Astrocyte of the spinal cord (primary cell): ENCODE measurements around the gene AP4E1.
A peak's percentile ranks its signal among the peaks of the same experiment; 100 is the strongest.
"Not testable (repeated sequence)": the region's sequence is repeated elsewhere in the genome, so short reads cannot be mapped to it uniquely, and the experiment has no call there.

Experiments used
- DNase-seq: peaks from one replicate; pipeline ENCODE4 v3.0.0; 2011; ENCODE audit warnings: low read depth, low spot score
- H3K4me3 ChIP-seq: 2 replicates; pipeline ENCODE4 v1.5.1; 2011; ENCODE audit warnings: low read depth, mild to moderate bottlenecking, low read length, moderate library complexity
- CTCF ChIP-seq: IDR thresholded peaks from 2 replicates; pipeline ENCODE4 v1.5.1; 2012; ENCODE audit warnings: low read depth, mild to moderate bottlenecking, low read length, inconsistent platforms
- in situ Hi-C: cut with HindIII; loops from 2 replicates; pipeline ENCODE4 v1.10.0; 2017; ENCODE audit warnings: low sequenced_read_pairs

AP4E1 gene

GRCh38 chr15:51023499-51023898 is 115.0 kb downstream of the AP4E1 start:
- DNase-seq: no peak
- in situ Hi-C loops: no loop called here
- no peak overlapping the region for H3K4me3 ChIP-seq
- TF ChIP-seq CTCF: no peak

GRCh38 chr15:51024735-51025453 is 116.4 kb downstream of the AP4E1 start:
- no peak for TF ChIP-seq CTCF
- in situ Hi-C loops: no loop called here
- no peak for DNase-seq

GRCh38 chr15:51025454-51025846 is 117.0 kb downstream of the AP4E1 start:
- no peak overlapping the region for H3K4me3 ChIP-seq
- no peak for DNase-seq
- in situ Hi-C loops: no loop called here

More at GRCh38 chr15:51024735-51025453, 116.4 kb downstream of the AP4E1 start:
- no peak overlapping the region for H3K4me3 ChIP-seq

GRCh38 chr15:51030649-51031316 is 122.3 kb downstream of the AP4E1 start:
- in situ Hi-C loops: no loop called here
- TF ChIP-seq CTCF: no peak
- DNase-seq: peak; percentile 79
- H3K4me3 ChIP-seq: no peak overlapping the region

More at GRCh38 chr15:51025454-51025846, 117.0 kb downstream of the AP4E1 start:
- TF ChIP-seq CTCF: no peak

- H3K4me3 ChIP-seq, DNase-seq, in situ Hi-C loops: not testable (repeated sequence)
These were observed 129.0 kb downstream of the AP4E1 start for GRCh38 chr15:51037474-51037873.

GRCh38 chr15:51038162-51038973 is 129.9 kb downstream of the AP4E1 start:
- no peak overlapping the region for H3K4me3 ChIP-seq
- in situ Hi-C loops: no loop called here
- TF ChIP-seq CTCF: no peak
- no peak for DNase-seq

GRCh38 chr15:51038974-51039319 is 130.5 kb downstream of the AP4E1 start:
- no peak for TF ChIP-seq CTCF
- in situ Hi-C loops: no loop called here
- no peak overlapping the region for H3K4me3 ChIP-seq
- DNase-seq: no peak
